C4-2B (cell line): Measurements from ENCODE around the gene TEX9.
"Not testable (repeated sequence)": the region's sequence is repeated elsewhere in the genome, so short reads cannot be mapped to it uniquely, and the experiment has no call there.

Experiments
- H3K27ac ChIP-seq: fragments of 450-650 bp; 2 replicates; pipeline ENCODE4 v1.5.1; 2017
- ZFX ChIP-seq: fragments of 450-650 bp; IDR thresholded peaks from 2 replicates; pipeline ENCODE4 v1.6.1; 2017
- TF ChIP-seq, protein P1 (sequence below): fragments of 450-650 bp; conservative IDR thresholded peaks from 2 replicates; pipeline ENCODE4 v1.5.1; 2017; ENCODE audit warnings: mild to moderate bottlenecking

The TEX9 gene

GRCh38 chr15:56356616-56357015, 8.6 kb upstream of the TEX9 start:
- no peak for TF ChIP-seq ZFX
- TF ChIP-seq, protein P1, sequence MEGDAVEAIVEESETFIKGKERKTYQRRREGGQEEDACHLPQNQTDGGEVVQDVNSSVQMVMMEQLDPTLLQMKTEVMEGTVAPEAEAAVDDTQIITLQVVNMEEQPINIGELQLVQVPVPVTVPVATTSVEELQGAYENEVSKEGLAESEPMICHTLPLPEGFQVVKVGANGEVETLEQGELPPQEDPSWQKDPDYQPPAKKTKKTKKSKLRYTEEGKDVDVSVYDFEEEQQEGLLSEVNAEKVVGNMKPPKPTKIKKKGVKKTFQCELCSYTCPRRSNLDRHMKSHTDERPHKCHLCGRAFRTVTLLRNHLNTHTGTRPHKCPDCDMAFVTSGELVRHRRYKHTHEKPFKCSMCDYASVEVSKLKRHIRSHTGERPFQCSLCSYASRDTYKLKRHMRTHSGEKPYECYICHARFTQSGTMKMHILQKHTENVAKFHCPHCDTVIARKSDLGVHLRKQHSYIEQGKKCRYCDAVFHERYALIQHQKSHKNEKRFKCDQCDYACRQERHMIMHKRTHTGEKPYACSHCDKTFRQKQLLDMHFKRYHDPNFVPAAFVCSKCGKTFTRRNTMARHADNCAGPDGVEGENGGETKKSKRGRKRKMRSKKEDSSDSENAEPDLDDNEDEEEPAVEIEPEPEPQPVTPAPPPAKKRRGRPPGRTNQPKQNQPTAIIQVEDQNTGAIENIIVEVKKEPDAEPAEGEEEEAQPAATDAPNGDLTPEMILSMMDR = no peak
- no peak overlapping the region for H3K27ac ChIP-seq

- TF ChIP-seq, protein P1 = no peak
- TF ChIP-seq ZFX = no peak
Observed at GRCh38 chr15:56358604-56359003, 6.6 kb upstream of the TEX9 start.

GRCh38 chr15:56361987-56362386, 3.2 kb upstream of the TEX9 start:
- TF ChIP-seq, protein P1 = no peak
- no peak for TF ChIP-seq ZFX
- no peak overlapping the region for H3K27ac ChIP-seq

More at GRCh38 chr15:56358604-56359003, 6.6 kb upstream of the TEX9 start:
- H3K27ac ChIP-seq = no peak overlapping the region

- TF ChIP-seq ZFX = no peak
- TF ChIP-seq, protein P1 = no peak
- H3K27ac ChIP-seq = no peak overlapping the region
Observed at GRCh38 chr15:56366211-56366610, 985 bp downstream of the TEX9 start.

DNA sequence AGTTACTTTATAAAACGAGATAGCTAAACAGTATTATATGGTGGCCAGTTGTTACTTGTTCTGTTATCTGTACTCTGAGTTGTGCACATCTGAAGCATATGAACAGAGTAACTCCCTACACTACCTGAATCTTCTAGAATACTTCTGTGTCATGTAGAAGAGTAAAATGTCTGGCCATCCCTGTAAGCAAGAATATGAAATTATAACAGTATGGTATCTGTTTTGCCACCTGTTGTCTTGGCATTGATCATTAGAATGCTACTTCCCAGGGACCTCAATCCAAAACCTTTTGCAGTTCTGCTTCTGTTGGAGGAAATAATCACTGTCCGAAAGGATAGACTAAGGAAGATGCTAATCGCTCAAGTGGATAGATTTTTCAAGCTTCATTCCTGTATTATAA, 1.9 kb downstream of the TEX9 start:
- no peak overlapping the region for H3K27ac ChIP-seq

GRCh38 chr15:56369234-56369633, 4.0 kb downstream of the TEX9 start:
- TF ChIP-seq ZFX = no peak
- TF ChIP-seq, protein P1 = no peak
- H3K27ac ChIP-seq = no peak overlapping the region

More for the DNA sequence above, 1.9 kb downstream of the TEX9 start:
- TF ChIP-seq, protein P1 = no peak
- TF ChIP-seq ZFX = no peak

DNA sequence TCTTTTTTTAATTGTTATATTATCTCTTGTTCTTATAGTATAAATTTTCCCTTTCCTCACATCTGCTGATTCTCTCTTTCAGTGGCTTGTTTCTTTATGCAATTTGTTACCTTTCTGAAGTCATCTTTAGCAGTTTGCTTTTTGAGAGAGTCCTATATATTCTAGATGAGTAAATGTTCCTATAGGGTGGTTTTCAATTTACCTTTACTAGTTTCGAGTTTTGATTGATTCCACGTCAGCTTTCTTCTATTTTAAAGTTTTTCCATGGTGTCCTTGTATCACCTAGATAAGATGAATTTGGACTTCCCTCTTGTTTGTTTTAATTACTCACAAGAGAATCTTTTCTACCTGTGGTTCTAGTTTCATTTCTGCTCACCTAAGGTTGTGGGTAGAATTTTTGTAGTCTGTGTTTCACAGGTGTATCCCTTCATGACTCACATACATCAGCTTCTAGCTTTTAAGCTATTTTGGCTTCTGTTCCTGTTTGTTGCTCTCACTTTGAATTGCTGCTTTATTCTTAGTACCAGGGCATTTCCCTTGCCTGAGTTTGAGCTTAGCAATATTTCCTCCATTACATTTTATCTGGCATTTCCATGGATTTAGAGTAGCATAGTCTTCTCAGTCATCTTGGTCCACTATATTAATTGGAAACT, 6.4 kb downstream of the TEX9 start:
- H3K27ac ChIP-seq = no peak overlapping the region
- TF ChIP-seq, protein P1 = no peak
- no peak for TF ChIP-seq ZFX

DNA sequence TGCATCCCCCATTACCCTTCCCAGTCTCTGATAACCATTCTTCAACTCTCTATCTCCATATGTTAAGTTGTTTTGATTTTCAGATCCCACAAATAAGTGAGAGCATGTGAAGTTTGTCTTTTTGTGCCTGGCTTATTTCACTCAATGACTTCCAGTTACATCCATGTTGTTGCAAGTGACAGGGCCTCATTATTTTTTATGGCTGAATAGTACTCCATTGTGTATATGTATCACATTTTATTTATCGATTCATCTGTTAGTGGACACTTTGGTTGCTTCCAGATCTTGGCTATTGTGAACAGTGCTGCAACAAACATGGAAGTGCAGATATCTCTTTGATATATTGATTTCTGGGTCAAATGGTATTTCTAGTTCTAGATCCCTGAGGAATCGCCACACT, 9.5 kb downstream of the TEX9 start:
- H3K27ac ChIP-seq = not testable (repeated sequence)

GRCh38 chr15:56377822-56378221, 12.6 kb downstream of the TEX9 start:
- H3K27ac ChIP-seq = not testable (repeated sequence)
